Right cardiac atrium (tissue), 5 donors: Measurements from ENCODE around the gene MUC6. TPM values are rescaled to one million over a fixed set of nuclear protein-coding genes. Genes with fewer than 3 reads are reported as not detected.

ENCODE experiments used
- ATAC-seq, 2 donors: fragments of 200-7000 bp; cut with Tn5 transposase; one replicate each; pipeline versions ENCODE4 v1.8.0 to v1.9.1; 2020; ENCODE audit warnings: moderate library complexity in 2 of 2, mild to moderate bottlenecking in 1 of 2
- DNase-seq, 3 donors: peaks; one replicate each; pipeline ENCODE4 v3.0.0-alpha.2; 2020
- H3K27ac ChIP-seq: one replicate; pipeline ENCODE4 v1.5.1; 2013; ENCODE audit warnings: mild to moderate bottlenecking, low read length, control low read depth, moderate library complexity
- H3K27me3 ChIP-seq: one replicate; pipeline ENCODE4 v1.6.1; 2013; ENCODE audit not compliant: control insufficient read depth, insufficient read depth
- H3K4me1 ChIP-seq: one replicate; pipeline ENCODE4 v1.6.1; 2013; ENCODE audit warnings: low read length; ENCODE audit not compliant: control insufficient read depth, insufficient read depth
- H3K4me3 ChIP-seq: one replicate; pipeline ENCODE4 v1.5.1; 2013; ENCODE audit warnings: low read length, control low read depth
- H3K9me3 ChIP-seq: one replicate; pipeline ENCODE4 v1.6.1; 2013; ENCODE audit warnings: low read length; ENCODE audit not compliant: control insufficient read depth
- WGBS: extraction: QIAGEN DNeasy Blood & Tissue Kit; methylation state at CpG from one replicate; pipeline ENCODE4 v1.1.7; 2013; 5-methylcytosine and 5-hydroxymethylcytosine counted together
- intact Hi-C, 4 donors: fragments of 100-400 bp; cut with DNase I; formaldehyde crosslinking; loops; one replicate each; pipeline versions ENCODE4 v1.11.0 to v1.14.0; 2022 to 2023
- polyA plus RNA-seq: library from polyadenylated mRNA; stranded (reverse); fragments of 200-250 nt; gene quantifications from one replicate; pipeline ENCODE4 v1.2.3, GENCODE V29; 2013
- total RNA-seq, 4 donors: library from RNA; stranded (reverse); fragmentation: NEBNext Ultra II Directional; extraction: Animal tissue kit (Norgen Biotek cat#: 25700); gene quantifications; one replicate each; pipeline ENCODE4 v1.2.1, GENCODE V29; 2021
- donor health status: healthy with polysubstance abuse.
- donor health status: DM: no; HTN: yes; CAD: no.
- donor health status: DM: no; HTN: no; CAD: no.
- donor health status: DM: no; HTN: yes; CAD: no; lungs with severe emphysema.
- donor health status: DM: yes; HTN: yes; CAD: no.

MUC6 gene
- total and polyA plus RNA-seq, 5 donors: 0.05 TPM; not detected in 4

- 79% methylated on average over 16 of the region's 16 CpGs for WGBS
- Histone ChIP-seq H3K4me1 (no peaks in the 10 kb centered on the region), H3K9me3 (no peaks in the 10 kb centered on the region), H3K27me3 (no peaks in the 10 kb centered on the region), H3K27ac (no peak overlapping the region), H3K4me3 (no peak overlapping the region)
- ATAC-seq: no peak
- intact Hi-C loops: loop anchor here in 1 of 4 donors (10.0 kb wide), 1 partner anchor 116 kb away; the partner anchor contains the start of gene AP2A2
- peak; percentile 11 to 39 (median 24) for DNase-seq
These were observed 4.1 kb upstream of the MUC6 start for GRCh38 chr11:1040428-1041148.

GRCh38 chr11:1039481-1040427 is 3.2 kb upstream of the MUC6 start:
- DNase-seq: peak; percentile 5 to 60 (median 41)
- 72% methylated on average over 32 of the region's 32 CpGs for WGBS
- Histone ChIP-seq H3K27me3 (no peaks in the 10 kb centered on the region), H3K27ac (no peak overlapping the region), H3K4me3 (no peak overlapping the region), H3K4me1 (no peaks in the 10 kb centered on the region), H3K9me3 (no peaks in the 10 kb centered on the region)
- ATAC-seq: no peak
- intact Hi-C loops: loop anchor here in 1 of 4 donors (10.0 kb wide), 1 partner anchor 115 kb away; the partner anchor contains the start of gene AP2A2

GRCh38 chr11:1038921-1039320 is 2.4 kb upstream of the MUC6 start:
- no peaks in the 10 kb centered on the region for H3K9me3 ChIP-seq
- intact Hi-C loops: no loop called here
- DNase-seq: peak in 2 of 3 donors; percentile 21 to 36

GRCh38 chr11:1038361-1038760 is 1.8 kb upstream of the MUC6 start:
- intact Hi-C loops: no loop called here
- Histone ChIP-seq H3K9me3 (no peaks in the 10 kb centered on the region), H3K4me3 (no peak overlapping the region), H3K27ac (no peak overlapping the region), H3K4me1 (no peaks in the 10 kb centered on the region), H3K27me3 (no peaks in the 10 kb centered on the region)
- ATAC-seq: no peak
- peak in 2 of 3 donors; percentile 24 to 35 for DNase-seq
- 75% methylated on average over 10 of the region's 10 CpGs for WGBS

More at GRCh38 chr11:1038921-1039320, 2.4 kb upstream of the MUC6 start:
- 89% methylated on average over 12 of the region's 12 CpGs for WGBS
- Histone ChIP-seq H3K4me1 (no peaks in the 10 kb centered on the region), H3K27me3 (no peaks in the 10 kb centered on the region), H3K4me3 (no peak overlapping the region), H3K27ac (no peak overlapping the region)
- no peak for ATAC-seq

GRCh38 chr11:1037506-1038055 is 1.1 kb upstream of the MUC6 start:
- Histone ChIP-seq H3K9me3 (no peaks in the 10 kb centered on the region), H3K4me1 (no peaks in the 10 kb centered on the region), H3K4me3 (no peak overlapping the region), H3K27me3 (no peaks in the 10 kb centered on the region), H3K27ac (no peak overlapping the region)
- WGBS: 79% methylated on average over 26 of the region's 26 CpGs
- ATAC-seq (no peak), DNase-seq (peak in 2 of 3 donors; percentile 38 to 59)
- intact Hi-C loops: no loop called here

GRCh38 chr11:1036931-1037330 is 413 bp upstream of the MUC6 start:
- WGBS: 49% methylated on average over 13 of the region's 13 CpGs
- H3K4me1 ChIP-seq: no peaks in the 10 kb centered on the region
- no peak overlapping the region for H3K27ac ChIP-seq
- no peak overlapping the region for H3K4me3 ChIP-seq
- ATAC-seq (no peak), DNase-seq (peak in 2 of 3 donors; percentile 19 to 32)
- intact Hi-C loops: no loop called here
- H3K27me3 ChIP-seq: no peaks in the 10 kb centered on the region
- H3K9me3 ChIP-seq: no peaks in the 10 kb centered on the region

GRCh38 chr11:1035577-1036283 is 788 bp downstream of the MUC6 start:
- intact Hi-C loops: no loop called here
- WGBS: 75% methylated on average over 29 of the region's 29 CpGs
- no peak overlapping the region for H3K4me3 ChIP-seq
- ATAC-seq (no peak), DNase-seq (peak in 1 of 3 donors; percentile 32)
- H3K27ac ChIP-seq: no peak overlapping the region
- H3K9me3 ChIP-seq: no peaks in the 10 kb centered on the region
- no peaks in the 10 kb centered on the region for H3K27me3 ChIP-seq
- H3K4me1 ChIP-seq: no peaks in the 10 kb centered on the region

GRCh38 chr11:1034456-1035295 is 1.8 kb downstream of the MUC6 start:
- Histone ChIP-seq H3K27ac (no peak overlapping the region), H3K27me3 (no peaks in the 10 kb centered on the region), H3K4me1 (no peaks in the 10 kb centered on the region), H3K9me3 (no peaks in the 10 kb centered on the region), H3K4me3 (no peak overlapping the region)
- intact Hi-C loops: no loop called here
- WGBS: 76% methylated on average over 39 of the region's 39 CpGs
- ATAC-seq: no peak
- no peak for DNase-seq

GRCh38 chr11:1034001-1034400 is 2.5 kb downstream of the MUC6 start:
- no peak overlapping the region for H3K4me3 ChIP-seq
- H3K4me1 ChIP-seq: no peaks in the 10 kb centered on the region
- ATAC-seq: no peak
- 77% methylated on average over 8 of the region's 8 CpGs for WGBS
- H3K27ac ChIP-seq: no peak overlapping the region
- intact Hi-C loops: no loop called here
- no peak for DNase-seq
- H3K9me3 ChIP-seq: no peaks in the 10 kb centered on the region
- no peaks in the 10 kb centered on the region for H3K27me3 ChIP-seq
